ENCODE results near the gene ERCC6L. TPM values are rescaled to one million over a fixed set of nuclear protein-coding genes. Genes with fewer than 3 reads are reported as not detected.
A peak's percentile ranks its signal among the peaks of the same experiment; 100 is the strongest.

ERCC6L gene
- total RNA-seq, 1 experiment from 2014 or later: 19.8 TPM

- TF ChIP-seq ZNF425 (CRISPR knock-in tag; conservative IDR thresholded peaks at IDR 0.05): no peak
- TF ChIP-seq CDX4 (CRISPR knock-in tag; IDR thresholded peaks at IDR 0.05; ENCODE audit: borderline replicate concordance): no peak
- TF ChIP-seq SMAD3 (CRISPR knock-in tag; IDR thresholded peaks at IDR 0.05; ENCODE audit: borderline replicate concordance): no peak
- TF ChIP-seq ZNF416 (CRISPR knock-in tag; IDR thresholded peaks at IDR 0.05): no peak
- no peak for TF ChIP-seq TP53 (CRISPR knock-in tag; IDR thresholded peaks at IDR 0.05)
Measured at GRCh38 chrX:72271812-72272211, 33.0 kb upstream of the ERCC6L start (continued).

- no peak for ATAC-seq
- Mint-ChIP-seq H3K4me1 (peaks cover 26% of the 10 kb centered on the region), H3K36me3 (peaks cover 68% of the 10 kb centered on the region), H3K27ac (peak overlapping the region; percentile 93), H3K4me3 (no peak overlapping the region), H3K9me3 (no peaks in the 10 kb centered on the region), H3K27me3 (ENCODE audit: low read depth) (no peaks in the 10 kb centered on the region)
- ChIA-PET CTCF (interaction anchor here (1.5 kb wide), 1 partner anchor 26 kb away, joined by 4 read pairs; no protein-coding TSS in a partner anchor), POLR2A (no interaction called here)
- DNase-seq (ENCODE audit: low spot score): no peak
- no peak for TF ChIP-seq MXD4 (CRISPR knock-in tag; IDR thresholded peaks at IDR 0.05; ENCODE audit: borderline replicate concordance)
- no peak for TF ChIP-seq MAX (CRISPR knock-in tag; IDR thresholded peaks at IDR 0.05)
- no peak for TF ChIP-seq ZNF281 (CRISPR knock-in tag; IDR thresholded peaks at IDR 0.05)
- TF ChIP-seq GABPB1 (CRISPR knock-in tag; IDR thresholded peaks at IDR 0.05): no peak
- no peak for TF ChIP-seq ZSCAN18 (CRISPR knock-in tag; IDR thresholded peaks at IDR 0.05)
- no peak for TF ChIP-seq MLX (CRISPR knock-in tag; IDR thresholded peaks at IDR 0.05)
Measured at GRCh38 chrX:72271091-72271788, 32.4 kb upstream of the ERCC6L start.

- Mint-ChIP-seq H3K36me3 (peaks cover 59% of the 10 kb centered on the region), H3K4me1 (peaks cover 20% of the 10 kb centered on the region)
- no peak for ATAC-seq
- no peak for TF ChIP-seq ZNF281 (CRISPR knock-in tag; IDR thresholded peaks at IDR 0.05)
- no peak for TF ChIP-seq ATF6 (CRISPR knock-in tag; IDR thresholded peaks at IDR 0.05)
- TF ChIP-seq NR1H2 (CRISPR knock-in tag; IDR thresholded peaks at IDR 0.05): no peak
- TF ChIP-seq TEAD1 (CRISPR knock-in tag; IDR thresholded peaks at IDR 0.05): no peak
- TF ChIP-seq GRHL2 (CRISPR knock-in tag; IDR thresholded peaks at IDR 0.05; ENCODE audit: insufficient replicate concordance, severe bottlenecking): no peak
- no peak for TF ChIP-seq KAT7 (CRISPR knock-in tag; IDR thresholded peaks at IDR 0.05; ENCODE audit: borderline replicate concordance)
- no peak for TF ChIP-seq IRF2 (CRISPR knock-in tag; IDR thresholded peaks at IDR 0.05; ENCODE audit: borderline replicate concordance, low read depth)
Measured at GRCh38 chrX:72270316-72270866, 31.6 kb upstream of the ERCC6L start.

More at GRCh38 chrX:72270316-72270866, 31.6 kb upstream of the ERCC6L start:
- ChIA-PET CTCF (interaction anchor here (1.5 kb wide), 1 partner anchor 25 kb away, joined by 4 read pairs; no protein-coding TSS in a partner anchor), POLR2A (no interaction called here)
- Mint-ChIP-seq H3K27ac (no peak overlapping the region), H3K27me3 (ENCODE audit: low read depth) (no peaks in the 10 kb centered on the region), H3K4me3 (no peak overlapping the region), H3K9me3 (no peaks in the 10 kb centered on the region)
- DNase-seq (ENCODE audit: low spot score): no peak
